ENCODE measurements around the gene DSC3. TPM values are rescaled to one million over a fixed set of nuclear protein-coding genes. Genes with fewer than 3 reads are reported as not detected.

DSC3 gene
- total RNA-seq, 4 donors from 2014 or later: 497 to 826 (median 664) TPM

DNA sequence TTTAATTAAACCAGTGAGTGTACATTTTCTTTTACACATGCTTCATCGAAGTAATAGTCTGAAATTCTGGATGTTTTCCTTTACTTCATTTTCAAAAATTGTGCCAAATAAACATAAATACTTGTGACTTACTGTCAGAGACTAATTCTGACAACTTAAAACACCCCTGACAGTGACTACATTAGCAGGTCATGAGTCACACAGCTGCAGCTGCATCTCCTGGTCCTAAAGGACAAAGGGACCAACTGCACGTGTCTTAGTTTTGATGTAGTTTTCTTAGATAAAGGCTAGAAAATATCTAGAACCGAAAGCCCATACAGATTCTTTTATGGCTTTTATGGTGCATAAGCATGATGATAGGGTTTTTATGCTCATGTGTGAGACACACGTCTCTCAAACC, 29.6 kb upstream of the DSC3 start:
- no peaks in the 10 kb centered on the region for H3K4me1 ChIP-seq
- no peaks in the 10 kb centered on the region for H3K9me3 ChIP-seq
- TF ChIP-seq POLR2A (IDR thresholded peaks at IDR 0.05): no peak
- TF ChIP-seq EP300 (IDR thresholded peaks at IDR 0.05): no peak
- TF ChIP-seq, protein P1, sequence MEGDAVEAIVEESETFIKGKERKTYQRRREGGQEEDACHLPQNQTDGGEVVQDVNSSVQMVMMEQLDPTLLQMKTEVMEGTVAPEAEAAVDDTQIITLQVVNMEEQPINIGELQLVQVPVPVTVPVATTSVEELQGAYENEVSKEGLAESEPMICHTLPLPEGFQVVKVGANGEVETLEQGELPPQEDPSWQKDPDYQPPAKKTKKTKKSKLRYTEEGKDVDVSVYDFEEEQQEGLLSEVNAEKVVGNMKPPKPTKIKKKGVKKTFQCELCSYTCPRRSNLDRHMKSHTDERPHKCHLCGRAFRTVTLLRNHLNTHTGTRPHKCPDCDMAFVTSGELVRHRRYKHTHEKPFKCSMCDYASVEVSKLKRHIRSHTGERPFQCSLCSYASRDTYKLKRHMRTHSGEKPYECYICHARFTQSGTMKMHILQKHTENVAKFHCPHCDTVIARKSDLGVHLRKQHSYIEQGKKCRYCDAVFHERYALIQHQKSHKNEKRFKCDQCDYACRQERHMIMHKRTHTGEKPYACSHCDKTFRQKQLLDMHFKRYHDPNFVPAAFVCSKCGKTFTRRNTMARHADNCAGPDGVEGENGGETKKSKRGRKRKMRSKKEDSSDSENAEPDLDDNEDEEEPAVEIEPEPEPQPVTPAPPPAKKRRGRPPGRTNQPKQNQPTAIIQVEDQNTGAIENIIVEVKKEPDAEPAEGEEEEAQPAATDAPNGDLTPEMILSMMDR (IDR thresholded peaks at IDR 0.05): no peak
- no peak for TF ChIP-seq POLR2AphosphoS5 (IDR thresholded peaks at IDR 0.05)
- no peak overlapping the region for H3K4me3 ChIP-seq
- no peak for DNase-seq (ENCODE audit: low spot score in 2 of 2)
- peaks cover 8% of the 10 kb centered on the region for H3K36me3 ChIP-seq
- H3K27me3 ChIP-seq: no peaks in the 10 kb centered on the region
- no peak overlapping the region for H3K27ac ChIP-seq
- 84% methylated on average over 4 of the region's 4 CpGs for WGBS

DNA sequence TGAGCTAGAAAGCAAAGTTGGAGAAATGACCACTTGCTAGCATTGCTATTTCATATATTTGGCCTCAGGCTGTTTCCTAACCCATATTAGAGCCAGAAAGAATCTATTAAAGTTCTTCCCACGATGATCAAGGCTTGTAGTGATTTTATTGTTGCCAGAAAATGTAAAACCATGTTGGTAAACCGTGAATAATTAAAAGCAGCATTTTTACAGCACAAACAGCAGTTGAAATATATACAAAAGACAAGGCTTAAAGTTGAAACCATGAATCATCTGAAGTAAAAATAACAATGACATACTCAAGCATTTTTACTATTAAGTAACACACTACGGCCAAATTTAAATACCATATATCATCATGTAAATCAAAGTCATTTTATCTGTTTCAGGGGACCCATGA, 27.7 kb upstream of the DSC3 start:
- no peak overlapping the region for H3K4me3 ChIP-seq
- DNase-seq (ENCODE audit: low spot score in 2 of 2): no peak
- H3K4me1 ChIP-seq: no peaks in the 10 kb centered on the region
- peaks cover 8% of the 10 kb centered on the region for H3K36me3 ChIP-seq
- H3K27me3 ChIP-seq: no peaks in the 10 kb centered on the region
- no peak for TF ChIP-seq EP300 (IDR thresholded peaks at IDR 0.05)
- no peak for TF ChIP-seq POLR2A (IDR thresholded peaks at IDR 0.05)
- TF ChIP-seq POLR2AphosphoS5 (IDR thresholded peaks at IDR 0.05): no peak
- TF ChIP-seq, protein P1 (IDR thresholded peaks at IDR 0.05): no peak
- WGBS: 25% methylated on average over 3 of the region's 3 CpGs
- H3K27ac ChIP-seq: no peak overlapping the region
- no peaks in the 10 kb centered on the region for H3K9me3 ChIP-seq

DNA sequence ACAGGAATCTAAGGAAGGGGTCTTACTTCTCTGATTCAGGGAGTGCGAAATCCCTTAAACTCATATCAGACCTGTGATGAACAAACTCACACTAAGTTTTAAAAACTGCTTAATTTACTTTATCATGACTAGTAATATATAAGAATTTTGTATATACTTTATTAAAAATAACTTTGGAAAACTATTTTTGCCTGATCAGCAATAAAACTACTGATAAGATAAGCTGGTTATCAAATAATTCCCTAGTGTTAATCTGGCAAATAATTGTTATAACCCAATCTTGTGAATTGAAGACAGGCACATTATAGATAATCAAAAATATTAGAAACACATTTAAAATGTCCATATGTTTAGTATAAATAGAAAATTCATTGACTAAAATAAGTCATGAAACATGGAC, 23.7 kb upstream of the DSC3 start:
- TF ChIP-seq POLR2AphosphoS5 (IDR thresholded peaks at IDR 0.05): no peak
- 96% methylated on average over 1 of the region's 1 CpG for WGBS

DNA sequence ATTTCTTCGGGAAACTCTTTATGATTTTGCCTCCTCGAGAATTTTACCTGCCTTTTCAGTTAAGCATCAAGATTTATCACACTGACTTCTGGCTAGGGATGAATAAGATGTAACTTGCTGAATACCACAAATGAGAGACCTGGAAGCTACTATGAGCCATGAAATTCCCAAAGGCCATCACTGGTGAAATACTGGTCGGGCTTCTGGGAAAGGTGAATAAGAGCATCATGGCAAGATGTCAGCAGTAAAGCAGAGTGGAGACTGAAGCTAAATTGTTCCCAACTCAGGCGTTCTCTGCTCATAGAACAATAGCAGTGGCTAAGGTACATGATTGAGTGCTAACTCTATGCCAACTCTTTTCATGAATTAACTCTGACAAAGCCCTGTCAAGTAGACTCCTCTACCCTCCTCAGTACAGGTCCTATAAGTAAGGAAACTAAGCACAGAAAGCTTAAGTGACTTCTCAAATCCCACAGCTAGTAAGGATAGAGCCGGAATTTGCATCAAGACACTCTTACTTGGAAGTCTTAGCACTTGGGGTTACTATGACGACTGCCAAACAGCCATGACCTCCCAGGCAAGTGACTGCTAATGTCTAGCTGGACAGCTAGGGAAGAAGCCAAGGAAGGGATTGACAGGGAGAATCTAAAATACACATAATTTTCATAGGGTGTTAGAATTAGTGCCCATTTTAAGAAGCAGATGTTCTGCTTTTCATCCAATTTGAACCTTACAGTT, 22.7 kb upstream of the DSC3 start:
- 56% methylated on average over 6 of the region's 6 CpGs for WGBS
- H3K36me3 ChIP-seq: peaks cover 3% of the 10 kb centered on the region
- H3K4me3 ChIP-seq: no peak overlapping the region
- no peak for DNase-seq (ENCODE audit: low spot score in 2 of 2)
- H3K27me3 ChIP-seq: no peaks in the 10 kb centered on the region
- H3K27ac ChIP-seq: no peak overlapping the region
- H3K9me3 ChIP-seq: no peaks in the 10 kb centered on the region
- no peak for TF ChIP-seq POLR2AphosphoS5 (IDR thresholded peaks at IDR 0.05)
- no peak for TF ChIP-seq POLR2A (IDR thresholded peaks at IDR 0.05)
- no peak for TF ChIP-seq EP300 (IDR thresholded peaks at IDR 0.05)
- TF ChIP-seq, protein P1 (IDR thresholded peaks at IDR 0.05): no peak
- H3K4me1 ChIP-seq: peaks cover 8% of the 10 kb centered on the region

More for the DNA sequence above, 23.7 kb upstream of the DSC3 start:
- Histone ChIP-seq H3K27me3 (no peaks in the 10 kb centered on the region), H3K36me3 (peaks cover 3% of the 10 kb centered on the region), H3K4me3 (no peak overlapping the region), H3K9me3 (no peaks in the 10 kb centered on the region), H3K4me1 (peaks cover 8% of the 10 kb centered on the region), H3K27ac (no peak overlapping the region)
- DNase-seq (ENCODE audit: low spot score in 2 of 2): no peak

DNA sequence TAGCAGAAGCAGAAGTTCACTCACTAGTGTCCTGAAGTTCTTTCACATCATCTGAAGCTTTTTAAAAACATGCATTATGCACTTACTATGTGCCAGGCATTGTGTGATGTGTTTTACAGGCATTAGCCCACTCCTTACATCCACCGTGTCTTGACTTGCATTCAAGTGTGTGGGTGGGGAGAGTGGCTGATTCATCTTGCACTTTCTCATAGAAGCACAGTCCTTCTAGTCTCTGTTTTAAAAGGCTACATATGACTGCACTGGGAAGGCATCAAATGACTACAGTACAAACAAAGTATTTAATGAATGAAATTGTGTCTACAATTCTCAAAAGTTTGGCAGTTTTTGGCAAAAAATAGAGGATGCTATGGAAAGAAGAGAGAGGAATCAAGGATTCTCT, 21.6 kb upstream of the DSC3 start:
- 25% methylated on average over 1 of the region's 1 CpG for WGBS

More for the DNA sequence above, 21.6 kb upstream of the DSC3 start:
- Histone ChIP-seq H3K4me3 (no peak overlapping the region), H3K4me1 (peaks cover 8% of the 10 kb centered on the region), H3K9me3 (no peaks in the 10 kb centered on the region), H3K27ac (no peak overlapping the region), H3K27me3 (no peaks in the 10 kb centered on the region), H3K36me3 (peaks cover 3% of the 10 kb centered on the region)
- DNase-seq (ENCODE audit: low spot score in 2 of 2): no peak
- no peak for TF ChIP-seq POLR2AphosphoS5 (IDR thresholded peaks at IDR 0.05)
- TF ChIP-seq, protein P1 (IDR thresholded peaks at IDR 0.05): no peak
- no peak for TF ChIP-seq EP300 (IDR thresholded peaks at IDR 0.05)
- TF ChIP-seq POLR2A (IDR thresholded peaks at IDR 0.05): no peak

Data from suprapubic skin (tissue), 4 donors.